Common myeloid progenitor, CD34-positive (primary cell): ENCODE results near the gene MYO16.

Source experiments
- CTCF ChIA-PET: fragments of 350-600 bp; sonication (Branson Sonifier 250); formaldehyde crosslinking; loops from one replicate; lab custom pipeline; 2021; ENCODE audit warnings: antibody characterized with exemption; lab: Charles Lee
- POLR2A ChIA-PET: fragments of 350-600 bp; sonication (Branson Sonifier 250); formaldehyde crosslinking; loops from one replicate; lab custom pipeline; 2021; ENCODE audit warnings: antibody characterized with exemption; lab: Charles Lee
- DNase-seq, 3 donors: peaks; one replicate each; pipeline versions ENCODE4 v3.0.0 to v3.0.0-alpha.2; 2013
- H3K27ac ChIP-seq, 2 experiments: 1 replicate in 1 of 2; 2 replicates in 1 of 2; pipeline ENCODE4 v1.7.0; 2013; ENCODE audit warnings: inconsistent platforms in 2 of 2, low read length in 2 of 2, mild to moderate bottlenecking in 2 of 2, low read depth in 1 of 2, moderate library complexity in 1 of 2; ENCODE audit not compliant: severe bottlenecking in 2 of 2, insufficient read depth in 1 of 2, poor library complexity in 1 of 2
- H3K27me3 ChIP-seq, 5 experiments: replicated peaks in 2 of 5; 1 replicate in 3 of 5; 2 replicates in 2 of 5; pipeline versions ENCODE4 v1.6.1 to v1.7.0; 2013; ENCODE audit warnings: low read length in 4 of 5, mild to moderate bottlenecking in 2 of 5, moderate library complexity in 2 of 5, inconsistent platforms in 1 of 5; ENCODE audit not compliant: insufficient read depth in 5 of 5, control insufficient read depth in 4 of 5
- H3K36me3 ChIP-seq, 4 experiments: 1 replicate in 2 of 4; 2 replicates in 2 of 4; pipeline versions ENCODE4 v1.6.1 to v1.7.0; 2013; ENCODE audit warnings: low read length in 3 of 4, control low read depth in 1 of 4, mild to moderate bottlenecking in 1 of 4; ENCODE audit not compliant: control insufficient read depth in 4 of 4, insufficient read depth in 4 of 4
- H3K4me1 ChIP-seq, 4 experiments: 1 replicate in 3 of 4; 2 replicates in 1 of 4; pipeline versions ENCODE4 v1.6.1 to v1.7.1; 2013; ENCODE audit warnings: low read length in 3 of 4, mild to moderate bottlenecking in 3 of 4, control low read depth in 1 of 4, inconsistent platforms in 1 of 4, moderate library complexity in 1 of 4; ENCODE audit not compliant: control insufficient read depth in 4 of 4, insufficient read depth in 4 of 4; ENCODE audit errors: control extremely low read depth in 1 of 4
- H3K4me3 ChIP-seq, 7 experiments: 1 replicate in 4 of 7; 2 replicates in 3 of 7; pipeline versions ENCODE4 v1.5.1 to v1.7.0; 2013; ENCODE audit warnings: mild to moderate bottlenecking in 7 of 7, low read length in 6 of 7, moderate library complexity in 6 of 7, inconsistent platforms in 2 of 7, low read depth in 2 of 7, control low read depth in 1 of 7; ENCODE audit not compliant: insufficient read depth in 4 of 7, control insufficient read depth in 1 of 7; ENCODE audit errors: extremely low read depth in 1 of 7
- H3K9me3 ChIP-seq, 5 experiments: 1 replicate in 4 of 5; 2 replicates in 1 of 5; pipeline versions ENCODE4 v1.6.1 to v1.7.1; 2013; ENCODE audit warnings: low read length in 4 of 5, mild to moderate bottlenecking in 2 of 5, inconsistent platforms in 1 of 5, low read depth in 1 of 5, moderate library complexity in 1 of 5; ENCODE audit not compliant: control insufficient read depth in 4 of 5, insufficient read depth in 2 of 5; ENCODE audit errors: control extremely low read depth in 1 of 5
- WGBS: methylation state at CpG from one replicate; pipeline ENCODE4 v1.1.5; 2013; ENCODE audit not compliant: insufficient coverage; 5-methylcytosine and 5-hydroxymethylcytosine counted together

The MYO16 gene

DNA sequence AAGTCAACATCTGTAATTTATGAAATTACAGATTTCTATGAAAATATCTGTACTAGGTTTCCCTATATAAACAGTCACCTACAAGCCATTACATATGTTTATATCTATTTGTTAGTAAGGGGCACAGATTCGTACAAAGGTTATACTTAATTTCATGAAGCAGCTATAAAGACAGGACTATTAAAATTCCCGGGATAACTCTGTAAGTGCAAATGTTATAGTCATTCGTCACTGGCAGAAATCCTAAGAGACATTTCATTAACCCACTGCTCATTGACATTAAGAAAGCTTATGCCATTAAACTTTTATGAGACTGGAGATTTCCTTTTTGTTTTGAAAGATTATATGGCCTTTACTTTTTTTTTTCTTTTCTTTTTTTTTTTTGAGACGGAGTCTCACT, 122.9 kb downstream of the MYO16 start:
- no peak for DNase-seq
- Histone ChIP-seq H3K27ac (no peak overlapping the region), H3K27me3 (peaks cover 0 to 2% (median 0%) of the 10 kb centered on the region in 5 experiments), H3K4me3 (no peak overlapping the region), H3K4me1 (peaks cover 0 to 3% (median 0%) of the 10 kb centered on the region in 4 experiments), H3K9me3 (no peaks in the 10 kb centered on the region), H3K36me3 (no peaks in the 10 kb centered on the region)
- ChIA-PET POLR2A (no interaction called here), CTCF (no interaction called here)
- 100% methylated on average over 2 of the region's 4 CpGs for WGBS

DNA sequence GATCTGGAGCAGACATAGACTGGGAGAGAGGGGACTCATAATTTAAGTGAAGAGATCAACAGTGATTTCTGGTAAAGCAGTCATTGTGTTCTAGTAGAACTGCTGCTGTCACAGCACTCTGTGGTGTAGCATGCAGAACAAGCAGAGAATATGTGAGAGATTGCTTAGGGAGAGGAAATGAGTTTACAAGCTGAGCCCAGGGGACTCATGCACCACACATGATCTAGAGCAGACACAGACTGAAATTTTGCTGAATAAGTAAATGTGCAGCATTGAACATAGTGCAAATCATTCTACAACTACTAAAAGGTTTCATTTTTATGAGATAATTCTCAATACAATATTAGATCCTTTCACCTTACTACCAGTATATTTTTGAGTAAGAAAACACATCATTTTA, 125.7 kb downstream of the MYO16 start:
- DNase-seq, result peak in 2 of 3 donors; percentile 24 to 74
- POLR2A ChIA-PET, result no interaction called here
- H3K27me3 ChIP-seq, result peaks cover 0 to 2% (median 0%) of the 10 kb centered on the region in 5 experiments
- CTCF ChIA-PET, result no interaction called here
- peaks cover 0 to 3% (median 0%) of the 10 kb centered on the region in 4 experiments for H3K4me1 ChIP-seq
- H3K4me3 ChIP-seq, result no peak overlapping the region
- H3K27ac ChIP-seq, result no peak overlapping the region
- H3K36me3 ChIP-seq, result no peaks in the 10 kb centered on the region
- H3K9me3 ChIP-seq, result no peaks in the 10 kb centered on the region

DNA sequence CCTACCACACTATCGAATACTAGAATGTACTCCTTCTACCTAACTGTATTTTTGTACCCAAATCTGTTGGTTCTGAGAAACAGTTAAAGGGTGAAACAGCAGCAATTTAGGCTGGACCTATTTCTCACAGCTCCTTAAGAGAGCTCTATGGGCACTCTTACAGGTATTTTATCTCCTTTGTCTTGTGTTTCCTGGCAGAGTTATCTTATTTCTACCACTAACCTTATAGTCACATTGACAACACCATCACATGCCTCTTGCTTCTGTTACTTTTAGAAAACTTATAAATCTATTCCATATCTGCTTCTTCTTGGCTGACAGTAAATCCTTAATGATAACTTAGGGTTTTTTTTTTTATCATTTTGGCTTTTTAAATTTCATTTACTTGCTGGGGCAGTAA, 130.7 kb downstream of the MYO16 start:
- Histone ChIP-seq H3K27me3 (no peaks in the 10 kb centered on the region), H3K4me1 (peaks cover 0 to 6% (median 0%) of the 10 kb centered on the region in 4 experiments), H3K4me3 (peak overlapping the region in 1 of 7 experiments; percentile 4), H3K9me3 (no peaks in the 10 kb centered on the region), H3K27ac (peak overlapping the region; percentile 47), H3K36me3 (no peaks in the 10 kb centered on the region)
- POLR2A ChIA-PET, result no interaction called here
- no CpG with 5 or more reads among the region's 1 CpG for WGBS
- peak; percentile 39 to 87 (median 40) for DNase-seq
- CTCF ChIA-PET, result no interaction called here

DNA sequence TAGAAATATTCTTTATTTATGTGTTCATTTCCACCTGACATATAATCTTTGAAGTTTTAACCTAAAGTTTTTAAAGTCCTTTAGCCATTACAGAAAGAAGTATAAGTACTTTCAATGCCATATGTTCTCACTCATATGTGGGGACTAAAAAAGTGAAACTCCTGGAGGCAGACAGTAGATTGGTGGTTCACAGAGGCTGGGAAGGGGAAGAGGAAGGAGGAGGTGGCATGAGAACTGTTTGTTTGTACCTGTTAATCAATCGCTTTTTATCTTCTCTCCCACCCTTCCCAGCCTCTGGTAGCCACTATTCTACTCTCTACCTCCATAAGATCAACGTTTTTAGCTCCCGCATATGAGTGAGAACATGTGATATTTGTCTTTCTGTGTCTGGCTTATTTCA, 131.1 kb downstream of the MYO16 start:
- CTCF ChIA-PET, result no interaction called here
- POLR2A ChIA-PET, result no interaction called here
- no peaks in the 10 kb centered on the region for H3K36me3 ChIP-seq
- no CpG with 5 or more reads among the region's 3 CpGs for WGBS
- H3K27ac ChIP-seq, result peak overlapping the region; percentile 47
- no peaks in the 10 kb centered on the region for H3K27me3 ChIP-seq
- H3K4me1 ChIP-seq, result peaks cover 0 to 6% (median 0%) of the 10 kb centered on the region in 4 experiments
- H3K9me3 ChIP-seq, result no peaks in the 10 kb centered on the region
- DNase-seq, result peak in 2 of 3 donors; percentile 5 to 70
- peak overlapping the region in 1 of 7 experiments; percentile 4 for H3K4me3 ChIP-seq

DNA sequence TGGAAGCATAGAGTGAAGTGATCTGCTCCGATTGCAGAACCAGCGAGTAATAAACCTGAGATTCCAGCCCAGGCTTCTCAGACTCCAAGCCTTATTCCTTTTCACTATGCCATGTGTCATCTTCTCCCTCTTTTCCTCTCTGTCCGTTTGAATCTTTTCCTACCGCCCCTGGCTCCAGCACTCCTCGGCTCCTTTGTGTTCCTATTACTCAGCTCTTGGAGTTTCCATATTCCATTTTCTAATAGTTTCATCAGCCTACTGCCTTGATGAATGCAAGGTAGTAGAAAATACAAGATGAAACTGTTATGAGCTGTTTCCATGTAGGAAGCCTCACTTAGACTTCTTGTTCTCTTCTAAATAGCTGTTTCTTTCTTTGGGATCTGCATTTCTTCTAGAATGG, 138.6 kb downstream of the MYO16 start:
- DNase-seq, result no peak
- Histone ChIP-seq H3K27me3 (no peaks in the 10 kb centered on the region), H3K9me3 (no peaks in the 10 kb centered on the region), H3K36me3 (no peaks in the 10 kb centered on the region), H3K27ac (no peak overlapping the region), H3K4me1 (peaks cover 0 to 5% (median 0%) of the 10 kb centered on the region in 4 experiments), H3K4me3 (no peak overlapping the region)
- ChIA-PET CTCF (no interaction called here), POLR2A (no interaction called here)
- 56% methylated on average over 3 of the region's 5 CpGs for WGBS

DNA sequence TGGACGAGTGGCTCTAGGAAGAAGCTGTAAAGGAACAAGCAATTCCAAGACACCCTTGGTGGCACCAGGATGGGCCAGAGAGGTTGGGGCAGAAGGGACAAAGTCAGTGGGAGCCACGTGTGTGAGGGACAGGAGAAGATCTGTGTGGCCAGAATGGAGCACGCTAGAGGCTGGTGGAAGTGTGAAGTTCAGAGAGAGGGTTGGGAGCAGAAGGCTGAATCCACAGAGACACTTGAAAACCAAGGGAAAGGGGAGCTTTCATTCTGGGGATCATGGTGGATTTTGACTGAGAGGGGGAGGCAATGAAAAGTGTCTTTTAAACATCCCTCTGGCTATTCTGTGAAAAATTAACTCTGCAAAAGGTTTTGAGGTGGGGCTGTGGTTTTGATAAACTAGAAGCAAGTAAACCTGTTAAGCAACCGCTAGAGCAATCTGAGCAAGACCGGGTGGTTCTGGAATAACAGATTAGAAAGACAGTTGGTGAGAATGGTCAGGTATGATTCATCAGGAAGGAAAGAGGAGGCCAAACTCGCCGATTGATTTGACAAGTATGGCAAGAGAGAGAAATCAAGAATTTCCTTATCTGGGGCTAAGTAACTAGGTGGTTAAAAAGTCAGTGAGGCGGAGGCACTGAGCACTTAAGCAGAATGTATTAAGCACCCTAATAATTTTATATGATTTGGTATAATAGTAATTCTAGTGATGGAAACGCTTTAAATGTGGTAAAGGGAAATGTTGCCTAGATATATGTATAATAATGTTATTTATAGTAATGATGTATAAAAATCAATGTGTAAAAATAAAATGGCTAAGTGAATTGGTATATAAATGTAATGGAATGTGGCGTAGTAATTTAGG, 140.0 kb downstream of the MYO16 start:
- ChIA-PET POLR2A (no interaction called here), CTCF (no interaction called here)
- Histone ChIP-seq H3K4me1 (peaks cover 0 to 5% (median 0%) of the 10 kb centered on the region in 4 experiments), H3K36me3 (no peaks in the 10 kb centered on the region), H3K9me3 (no peaks in the 10 kb centered on the region), H3K27ac (peak overlapping the region; percentile 12 to 38), H3K27me3 (no peaks in the 10 kb centered on the region), H3K4me3 (no peak overlapping the region)
- DNase-seq, result peak; percentile 59 to 95 (median 69)
- WGBS, result 67% methylated on average over 5 of the region's 10 CpGs

DNA sequence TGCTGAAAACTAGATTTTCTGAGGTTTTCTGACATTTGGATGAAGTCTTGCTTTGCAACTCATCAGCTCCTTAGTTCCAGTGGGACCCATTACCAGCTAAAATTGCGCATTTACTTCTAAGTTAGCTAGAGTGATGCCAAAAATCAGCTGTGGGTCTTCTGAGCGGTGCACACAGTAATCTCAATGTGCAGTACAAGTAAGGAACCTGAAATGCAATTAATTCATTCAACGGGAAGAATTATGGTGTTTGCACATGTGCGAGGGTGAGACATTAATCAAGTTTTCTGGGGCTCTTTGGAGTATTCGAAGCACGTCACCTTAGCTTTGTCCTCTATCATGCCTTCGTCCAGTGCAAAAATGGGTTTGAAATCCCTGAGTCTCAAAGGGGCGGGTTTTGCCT, 146.2 kb downstream of the MYO16 start:
- no peaks in the 10 kb centered on the region for H3K36me3 ChIP-seq
- H3K4me1 ChIP-seq, result no peaks in the 10 kb centered on the region
- no peak overlapping the region for H3K4me3 ChIP-seq
- H3K27me3 ChIP-seq, result no peaks in the 10 kb centered on the region
- no peak overlapping the region for H3K27ac ChIP-seq
- 94% methylated on average over 8 of the region's 8 CpGs for WGBS
- no peak for DNase-seq
- no peaks in the 10 kb centered on the region for H3K9me3 ChIP-seq
- ChIA-PET CTCF (no interaction called here), POLR2A (no interaction called here)
